Activated naive CD8-positive, alpha-beta T cell treated with anti-CD3 and anti-CD28 coated beads, Interleukin-2, amount 50 U/mL, for 24 hours (primary cell): ENCODE measurements around the gene EPB41L4A.

ENCODE experiments used
- ATAC-seq: fragments of 150-1000 bp; cut with Tn5 transposase; one replicate; pipeline ENCODE4 v1.10.0; 2021
- DNase-seq: peaks from one replicate; pipeline ENCODE4 v3.0.0; 2021
- H3K27ac Mint-ChIP-seq: one replicate; pipeline ENCODE4 v1.8.0; 2021; ENCODE audit warnings: mild to moderate bottlenecking, mixed read lengths
- H3K27me3 Mint-ChIP-seq: one replicate; pipeline ENCODE4 v1.8.0; 2021; ENCODE audit warnings: mixed read lengths
- H3K36me3 Mint-ChIP-seq: one replicate; pipeline ENCODE4 v1.8.0; 2021; ENCODE audit warnings: low read depth, mixed read lengths
- H3K4me1 Mint-ChIP-seq: one replicate; pipeline ENCODE4 v1.8.0; 2021; ENCODE audit warnings: mixed read lengths
- H3K4me3 Mint-ChIP-seq: one replicate; pipeline ENCODE4 v1.8.0; 2021; ENCODE audit warnings: mild to moderate bottlenecking, moderate library complexity, mixed read lengths
- H3K9me3 Mint-ChIP-seq: one replicate; pipeline ENCODE4 v1.8.0; 2021; ENCODE audit warnings: mixed read lengths

EPB41L4A gene

GRCh38 chr5:112254303-112254702, 164.8 kb downstream of the EPB41L4A start:
- H3K9me3 Mint-ChIP-seq = no peaks in the 10 kb centered on the region
- H3K4me3 Mint-ChIP-seq = no peak overlapping the region
- DNase-seq (no peak), ATAC-seq (no peak)
- H3K36me3 Mint-ChIP-seq = no peaks in the 10 kb centered on the region
- peaks cover 6% of the 10 kb centered on the region for H3K27me3 Mint-ChIP-seq
- no peaks in the 10 kb centered on the region for H3K4me1 Mint-ChIP-seq
- no peak overlapping the region for H3K27ac Mint-ChIP-seq

- DNase-seq = no peak
- Mint-ChIP-seq H3K27me3 (peaks cover 2% of the 10 kb centered on the region), H3K9me3 (no peaks in the 10 kb centered on the region), H3K4me1 (no peaks in the 10 kb centered on the region), H3K27ac (no peak overlapping the region), H3K4me3 (no peak overlapping the region), H3K36me3 (no peaks in the 10 kb centered on the region)
- no peak for ATAC-seq
Observed at GRCh38 chr5:112253478-112254250, 165.4 kb downstream of the EPB41L4A start.

GRCh38 chr5:112250551-112250950, 168.5 kb downstream of the EPB41L4A start:
- H3K27me3 Mint-ChIP-seq = peaks cover 3% of the 10 kb centered on the region
- no peak for ATAC-seq
- DNase-seq = no peak
- no peak overlapping the region for H3K4me3 Mint-ChIP-seq
- H3K4me1 Mint-ChIP-seq = no peaks in the 10 kb centered on the region
- H3K27ac Mint-ChIP-seq = no peak overlapping the region
- H3K9me3 Mint-ChIP-seq = no peaks in the 10 kb centered on the region
- H3K36me3 Mint-ChIP-seq = no peaks in the 10 kb centered on the region

- no peak overlapping the region for H3K4me3 Mint-ChIP-seq
Observed at GRCh38 chr5:112248623-112249022, 170.5 kb downstream of the EPB41L4A start.

DNA sequence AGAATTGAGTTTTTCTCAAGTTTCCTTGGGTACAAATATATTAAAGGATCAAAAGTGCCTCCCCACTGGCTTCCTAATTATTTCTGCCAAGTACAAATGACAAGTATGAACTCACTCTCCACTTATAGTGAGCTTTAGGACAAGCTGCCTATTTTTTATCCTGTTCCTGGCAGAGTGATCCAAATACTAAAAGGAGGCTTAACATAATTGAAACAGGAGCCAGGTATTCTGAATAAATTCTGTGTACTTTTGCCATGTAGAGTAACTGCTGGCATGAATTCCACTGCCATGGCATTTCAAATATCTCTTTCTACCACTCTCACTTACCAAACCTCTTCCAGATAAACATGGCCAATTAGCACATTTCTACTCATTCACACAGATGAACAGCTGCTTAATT, 171.1 kb downstream of the EPB41L4A start:
- DNase-seq = no peak
- H3K36me3 Mint-ChIP-seq = no peaks in the 10 kb centered on the region
- ATAC-seq = no peak
- no peaks in the 10 kb centered on the region for H3K4me1 Mint-ChIP-seq
- H3K27ac Mint-ChIP-seq = no peak overlapping the region
- H3K9me3 Mint-ChIP-seq = no peaks in the 10 kb centered on the region
- no peak overlapping the region for H3K4me3 Mint-ChIP-seq
- H3K27me3 Mint-ChIP-seq = peaks cover 5% of the 10 kb centered on the region

More at GRCh38 chr5:112248623-112249022, 170.5 kb downstream of the EPB41L4A start:
- Mint-ChIP-seq H3K36me3 (no peaks in the 10 kb centered on the region), H3K27me3 (peaks cover 5% of the 10 kb centered on the region), H3K4me1 (no peaks in the 10 kb centered on the region), H3K9me3 (no peaks in the 10 kb centered on the region), H3K27ac (no peak overlapping the region)
- ATAC-seq (no peak), DNase-seq (no peak)

GRCh38 chr5:112245656-112246055, 173.4 kb downstream of the EPB41L4A start:
- Mint-ChIP-seq H3K9me3 (no peaks in the 10 kb centered on the region), H3K4me1 (no peaks in the 10 kb centered on the region), H3K27ac (no peak overlapping the region), H3K4me3 (no peak overlapping the region), H3K36me3 (no peaks in the 10 kb centered on the region), H3K27me3 (peaks cover 5% of the 10 kb centered on the region)
- no peak for DNase-seq
- ATAC-seq = no peak

GRCh38 chr5:112239996-112240395, 179.1 kb downstream of the EPB41L4A start:
- Mint-ChIP-seq H3K27ac (no peak overlapping the region), H3K36me3 (no peaks in the 10 kb centered on the region), H3K9me3 (no peaks in the 10 kb centered on the region), H3K4me3 (no peak overlapping the region), H3K4me1 (no peaks in the 10 kb centered on the region), H3K27me3 (peaks cover 7% of the 10 kb centered on the region)
- no peak for DNase-seq
- no peak for ATAC-seq

DNA sequence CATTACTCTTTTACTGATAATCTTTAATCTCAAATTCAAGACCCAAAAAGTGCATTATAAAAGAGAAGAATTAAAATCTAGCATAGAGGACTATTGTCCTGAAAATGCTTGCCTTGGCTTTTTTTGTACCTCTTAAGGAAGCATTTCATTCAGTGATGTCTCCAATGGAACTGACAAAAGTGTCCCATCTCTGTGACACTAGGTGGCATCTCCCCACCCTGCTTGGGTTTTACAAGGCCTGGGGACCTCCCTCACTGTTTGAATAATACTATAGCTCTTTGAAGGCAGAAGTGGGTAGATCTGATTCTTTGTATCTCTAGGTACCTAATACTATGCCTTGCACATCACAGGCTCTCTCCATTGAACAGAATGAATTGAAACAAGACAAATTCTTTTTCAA, 180.6 kb downstream of the EPB41L4A start:
- H3K27ac Mint-ChIP-seq = no peak overlapping the region

GRCh38 chr5:112237456-112237855, 181.6 kb downstream of the EPB41L4A start:
- no peak overlapping the region for H3K4me3 Mint-ChIP-seq
- no peaks in the 10 kb centered on the region for H3K4me1 Mint-ChIP-seq
- H3K36me3 Mint-ChIP-seq = no peaks in the 10 kb centered on the region
- ATAC-seq (no peak), DNase-seq (no peak)
- H3K9me3 Mint-ChIP-seq = no peaks in the 10 kb centered on the region
- no peak overlapping the region for H3K27ac Mint-ChIP-seq
- peaks cover 7% of the 10 kb centered on the region for H3K27me3 Mint-ChIP-seq

More for the DNA sequence above, 180.6 kb downstream of the EPB41L4A start:
- H3K9me3 Mint-ChIP-seq = no peaks in the 10 kb centered on the region
- H3K27me3 Mint-ChIP-seq = peaks cover 7% of the 10 kb centered on the region
- ATAC-seq = no peak
- no peak overlapping the region for H3K4me3 Mint-ChIP-seq
- DNase-seq = no peak
- no peaks in the 10 kb centered on the region for H3K36me3 Mint-ChIP-seq
- no peaks in the 10 kb centered on the region for H3K4me1 Mint-ChIP-seq

DNA sequence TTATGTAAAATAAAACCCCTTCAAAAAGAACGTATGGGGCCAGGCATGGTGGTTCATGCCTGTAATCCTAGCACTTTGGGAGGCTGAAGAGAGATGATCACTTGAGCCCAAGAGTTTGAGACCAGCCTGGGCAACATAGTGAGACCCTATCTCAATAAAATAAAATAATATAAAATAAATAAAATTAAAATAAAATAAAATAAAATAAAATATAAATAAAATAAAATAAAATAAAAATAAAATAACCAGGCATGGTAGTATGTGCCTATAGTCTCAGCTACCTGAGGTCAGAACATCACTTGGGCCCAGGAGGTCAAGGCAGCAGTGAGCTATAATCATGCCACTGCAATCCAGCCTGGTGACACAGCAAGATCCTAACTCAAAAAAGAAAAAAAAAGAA, 185.1 kb downstream of the EPB41L4A start:
- Mint-ChIP-seq H3K4me1 (no peaks in the 10 kb centered on the region), H3K27ac (no peak overlapping the region), H3K36me3 (no peaks in the 10 kb centered on the region), H3K4me3 (no peak overlapping the region), H3K27me3 (peaks cover 10% of the 10 kb centered on the region), H3K9me3 (no peaks in the 10 kb centered on the region)
- ATAC-seq (no peak), DNase-seq (no peak)

GRCh38 chr5:112232667-112233066, 186.4 kb downstream of the EPB41L4A start:
- Mint-ChIP-seq H3K27me3 (peaks cover 10% of the 10 kb centered on the region), H3K4me1 (no peaks in the 10 kb centered on the region), H3K36me3 (no peaks in the 10 kb centered on the region), H3K27ac (no peak overlapping the region), H3K4me3 (no peak overlapping the region), H3K9me3 (no peaks in the 10 kb centered on the region)
- DNase-seq (no peak), ATAC-seq (no peak)

DNA sequence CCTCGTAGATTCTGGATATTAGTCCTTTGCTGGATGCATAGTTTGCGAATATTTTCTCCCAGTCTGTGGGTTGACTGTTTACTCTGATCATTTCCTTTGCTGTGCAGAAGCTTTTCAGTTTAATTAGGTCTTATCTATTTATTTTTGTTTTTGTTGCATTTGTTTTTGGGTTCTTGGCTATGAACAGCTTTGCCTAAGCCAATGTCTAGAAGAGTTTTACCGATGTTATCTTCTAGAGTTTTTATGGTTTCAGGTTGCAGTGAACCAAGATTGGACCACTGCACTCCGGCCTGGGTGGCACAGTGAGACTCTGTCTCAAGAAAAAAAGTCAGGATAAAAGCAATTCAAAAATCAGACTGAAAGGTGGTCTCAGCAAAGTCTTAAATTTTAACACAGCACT, 188.5 kb downstream of the EPB41L4A start:
- Mint-ChIP-seq H3K36me3 (no peaks in the 10 kb centered on the region), H3K9me3 (no peaks in the 10 kb centered on the region), H3K4me3 (no peak overlapping the region), H3K27ac (no peak overlapping the region), H3K27me3 (peaks cover 7% of the 10 kb centered on the region), H3K4me1 (no peaks in the 10 kb centered on the region)
- no peak for ATAC-seq
- DNase-seq = no peak

- no peak overlapping the region for H3K27ac Mint-ChIP-seq
- no peaks in the 10 kb centered on the region for H3K9me3 Mint-ChIP-seq
- no peaks in the 10 kb centered on the region for H3K4me1 Mint-ChIP-seq
- DNase-seq (no peak), ATAC-seq (no peak)
- H3K27me3 Mint-ChIP-seq = peaks cover 5% of the 10 kb centered on the region
- H3K36me3 Mint-ChIP-seq = no peaks in the 10 kb centered on the region
- no peak overlapping the region for H3K4me3 Mint-ChIP-seq
Observed at GRCh38 chr5:112228667-112229066, 190.4 kb downstream of the EPB41L4A start.

- Mint-ChIP-seq H3K36me3 (no peaks in the 10 kb centered on the region), H3K27me3 (peaks cover 5% of the 10 kb centered on the region), H3K4me3 (no peak overlapping the region), H3K27ac (no peak overlapping the region), H3K4me1 (no peaks in the 10 kb centered on the region), H3K9me3 (no peaks in the 10 kb centered on the region)
- ATAC-seq (no peak), DNase-seq (no peak)
Observed at GRCh38 chr5:112227911-112228631, 191.0 kb downstream of the EPB41L4A start.

GRCh38 chr5:112226215-112226614, 192.9 kb downstream of the EPB41L4A start:
- H3K36me3 Mint-ChIP-seq = no peaks in the 10 kb centered on the region
- H3K4me1 Mint-ChIP-seq = no peaks in the 10 kb centered on the region
- H3K27ac Mint-ChIP-seq = no peak overlapping the region
- no peaks in the 10 kb centered on the region for H3K9me3 Mint-ChIP-seq
- ATAC-seq (no peak), DNase-seq (no peak)
- H3K4me3 Mint-ChIP-seq = no peak overlapping the region
- H3K27me3 Mint-ChIP-seq = peaks cover 5% of the 10 kb centered on the region
